MCF 10A (cell line): Measurements from ENCODE around the gene RACK1. TPM values are rescaled to one million over a fixed set of nuclear protein-coding genes. Genes with fewer than 3 reads are reported as not detected.

ENCODE experiments used
- BruUV-seq: library from RNA; stranded (reverse); fragments of 400-500 nt; replicated peaks from 2 replicates; lab custom pipeline; 2021; lab: Mats Ljungman, UMichigan
- CTCF ChIA-PET: fragments of 300-600 bp; sonication (Branson Sonifier 250); formaldehyde crosslinking; extraction: SDS; loops from one replicate; lab custom pipeline; 2021; ENCODE audit warnings: antibody characterized with exemption, inconsistent platforms; lab: Yijun Ruan, JAX
- POLR2A ChIA-PET: fragments of 300-600, 350-650 bp; sonication (Branson Sonifier 250); formaldehyde crosslinking; extraction: SDS; loops from one replicate; lab custom pipeline; 2020; ENCODE audit warnings: antibody characterized with exemption, inconsistent platforms; lab: Yijun Ruan, JAX
- DNase-seq: peaks from one replicate; pipeline ENCODE4 v3.0.0-alpha.2; 2018; ENCODE audit not compliant: unreplicated experiment
- H3K27ac Mint-ChIP-seq: one replicate; pipeline ENCODE4 v1.8.0; 2022; ENCODE audit warnings: mild to moderate bottlenecking, low read depth, mixed read lengths; ENCODE audit not compliant: unreplicated experiment
- H3K27me3 Mint-ChIP-seq: one replicate; pipeline ENCODE4 v1.8.0; 2022; ENCODE audit warnings: mixed read lengths; ENCODE audit not compliant: insufficient read depth, unreplicated experiment
- H3K36me3 Mint-ChIP-seq: one replicate; pipeline ENCODE4 v1.8.0; 2022; ENCODE audit warnings: mild to moderate bottlenecking, moderate library complexity, mixed read lengths; ENCODE audit not compliant: insufficient read depth, unreplicated experiment
- H3K4me1 Mint-ChIP-seq: one replicate; pipeline ENCODE4 v1.8.0; 2022; ENCODE audit warnings: mixed read lengths; ENCODE audit not compliant: insufficient read depth, unreplicated experiment
- H3K4me3 Mint-ChIP-seq: one replicate; pipeline ENCODE4 v1.8.0; 2022; ENCODE audit warnings: mild to moderate bottlenecking, moderate library complexity, mixed read lengths; ENCODE audit not compliant: unreplicated experiment
- H3K9me3 Mint-ChIP-seq: one replicate; pipeline ENCODE4 v1.8.0; 2022; ENCODE audit warnings: mixed read lengths; ENCODE audit not compliant: unreplicated experiment
- intact Hi-C: fragments of 100-400 bp; cut with micrococcal nuclease; formaldehyde crosslinking; loops from 2 replicates; pipeline ENCODE4 v1.14.1; 2022
- total RNA-seq: library from RNA; stranded (reverse); gene quantifications from 2 replicates; pipeline ENCODE4 v1.2.3, GENCODE V29; 2022
- TF ChIP-seq, protein P1 (sequence below): fragments of 200-600 bp; IDR thresholded peaks from one replicate; pipeline ENCODE4 v1.8.0; 2022; ENCODE audit warnings: antibody characterized with exemption, mild to moderate bottlenecking; ENCODE audit not compliant: unreplicated experiment

RACK1 gene
- total RNA-seq, 1 experiment from 2014 or later: 4,050 TPM

DNA sequence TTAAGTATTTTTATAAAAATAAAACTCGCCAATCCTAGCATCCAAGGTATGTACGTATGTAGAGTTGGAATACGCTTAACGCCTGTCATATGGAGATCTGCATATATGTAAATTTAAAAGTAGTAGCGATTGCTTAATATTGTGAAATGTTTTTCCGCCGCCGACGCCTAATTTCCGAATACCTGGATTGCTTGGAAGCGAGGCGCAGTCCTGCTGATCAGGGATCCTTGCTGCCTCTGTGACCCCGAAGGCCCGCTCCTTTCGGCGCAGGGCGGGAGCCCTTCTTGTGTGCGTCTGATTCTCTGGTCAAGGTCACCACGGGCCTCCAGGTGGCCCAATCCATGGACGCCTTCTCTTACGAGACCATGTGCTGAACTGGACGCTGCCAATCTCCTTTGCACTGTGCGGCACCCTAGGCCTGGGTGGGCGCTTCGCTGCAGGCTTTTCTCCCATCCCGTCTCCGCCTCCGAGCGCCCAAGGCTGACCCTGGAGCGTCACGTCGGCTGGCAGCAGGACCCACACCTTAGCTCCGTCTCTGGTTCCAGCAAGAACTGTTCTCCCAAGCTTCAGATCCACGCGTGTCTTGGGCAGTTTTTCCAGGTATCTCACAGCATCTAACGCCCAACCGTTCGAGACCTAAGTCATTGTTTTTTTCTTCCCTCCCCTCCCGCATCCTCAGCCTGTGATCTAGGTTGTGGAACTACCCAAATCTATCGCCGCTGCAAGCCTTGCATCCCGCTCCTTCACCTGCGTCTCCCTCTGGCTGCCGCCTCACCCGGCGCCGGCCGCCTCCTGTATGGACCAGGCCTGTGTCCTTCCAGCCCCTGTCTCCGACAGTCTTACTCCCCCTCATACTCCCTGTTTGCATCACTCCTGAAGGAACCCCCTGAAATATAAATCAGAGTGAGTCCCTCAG is 24.2 kb downstream of the RACK1 start:
- H3K36me3 Mint-ChIP-seq: peaks cover 38% of the 10 kb centered on the region
- CTCF ChIA-PET: no interaction called here
- no TSS peak for BruUV-seq
- no peaks in the 10 kb centered on the region for H3K27me3 Mint-ChIP-seq
- DNase-seq: no peak
- H3K4me3 Mint-ChIP-seq: peak overlapping the region; percentile 3
- no peaks in the 10 kb centered on the region for H3K9me3 Mint-ChIP-seq
- no peak overlapping the region for H3K27ac Mint-ChIP-seq
- TF ChIP-seq, protein P1, sequence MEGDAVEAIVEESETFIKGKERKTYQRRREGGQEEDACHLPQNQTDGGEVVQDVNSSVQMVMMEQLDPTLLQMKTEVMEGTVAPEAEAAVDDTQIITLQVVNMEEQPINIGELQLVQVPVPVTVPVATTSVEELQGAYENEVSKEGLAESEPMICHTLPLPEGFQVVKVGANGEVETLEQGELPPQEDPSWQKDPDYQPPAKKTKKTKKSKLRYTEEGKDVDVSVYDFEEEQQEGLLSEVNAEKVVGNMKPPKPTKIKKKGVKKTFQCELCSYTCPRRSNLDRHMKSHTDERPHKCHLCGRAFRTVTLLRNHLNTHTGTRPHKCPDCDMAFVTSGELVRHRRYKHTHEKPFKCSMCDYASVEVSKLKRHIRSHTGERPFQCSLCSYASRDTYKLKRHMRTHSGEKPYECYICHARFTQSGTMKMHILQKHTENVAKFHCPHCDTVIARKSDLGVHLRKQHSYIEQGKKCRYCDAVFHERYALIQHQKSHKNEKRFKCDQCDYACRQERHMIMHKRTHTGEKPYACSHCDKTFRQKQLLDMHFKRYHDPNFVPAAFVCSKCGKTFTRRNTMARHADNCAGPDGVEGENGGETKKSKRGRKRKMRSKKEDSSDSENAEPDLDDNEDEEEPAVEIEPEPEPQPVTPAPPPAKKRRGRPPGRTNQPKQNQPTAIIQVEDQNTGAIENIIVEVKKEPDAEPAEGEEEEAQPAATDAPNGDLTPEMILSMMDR: no peak
- POLR2A ChIA-PET: interaction anchor here (0.8 to 11.0 kb wide), 5 partner anchors 13 to 28 kb away, joined by 3 to 374 read pairs (median 3); partner anchors contain the start of genes RACK1 and TRIM7
- intact Hi-C loops: loop anchor here (5.0 kb wide), 1 partner anchor 37 kb away; no protein-coding TSS in a partner anchor
- H3K4me1 Mint-ChIP-seq: peaks cover 34% of the 10 kb centered on the region

DNA sequence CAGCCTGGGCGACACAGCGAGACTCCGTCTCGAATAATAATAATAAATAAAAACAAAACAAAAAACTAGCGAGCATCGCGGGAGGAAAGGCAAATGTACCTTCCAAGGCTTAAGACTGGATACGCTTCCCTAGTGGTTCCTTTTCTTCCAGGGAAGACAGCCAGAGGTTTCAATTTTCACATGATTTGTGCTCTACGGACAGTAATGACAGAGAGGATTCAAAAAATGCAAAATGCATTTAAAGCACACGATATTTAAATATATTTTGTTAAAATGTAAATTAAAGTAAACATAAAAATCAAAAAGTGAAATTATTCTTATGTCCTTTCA is 24.9 kb downstream of the RACK1 start:
- peak overlapping the region; percentile 65 for H3K27ac Mint-ChIP-seq
- no peaks in the 10 kb centered on the region for H3K9me3 Mint-ChIP-seq
- peaks cover 28% of the 10 kb centered on the region for H3K4me1 Mint-ChIP-seq
- no peak for DNase-seq
- CTCF ChIA-PET: no interaction called here
- no peaks in the 10 kb centered on the region for H3K27me3 Mint-ChIP-seq
- POLR2A ChIA-PET: interaction anchor here (1.0 kb wide), 1 partner anchor 11 kb away, joined by 5 read pairs; no protein-coding TSS in a partner anchor
- intact Hi-C loops: loop anchor here (1.0 to 5.0 kb wide), 2 partner anchors 11 to 36 kb away; no protein-coding TSS in a partner anchor
- H3K4me3 Mint-ChIP-seq: peak overlapping the region; percentile 72
- TF ChIP-seq, protein P1: no peak
- H3K36me3 Mint-ChIP-seq: peaks cover 38% of the 10 kb centered on the region
- BruUV-seq: no TSS peak

DNA sequence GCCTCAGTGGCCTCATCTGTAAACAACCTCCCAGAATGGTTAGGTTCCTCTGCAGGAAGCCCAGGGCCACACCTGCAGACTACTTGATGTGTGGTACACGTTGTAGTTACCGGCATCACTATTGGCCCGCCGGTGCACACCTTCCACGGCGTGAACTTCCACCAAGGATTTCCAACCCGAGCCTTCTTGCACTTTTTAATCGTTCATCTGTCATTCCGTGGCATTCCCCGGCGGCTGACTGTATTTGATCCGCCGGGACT is 26.0 kb downstream of the RACK1 start:
- H3K4me1 Mint-ChIP-seq: peaks cover 31% of the 10 kb centered on the region
- H3K9me3 Mint-ChIP-seq: no peaks in the 10 kb centered on the region
- BruUV-seq: no TSS peak
- ChIA-PET CTCF (no interaction called here), POLR2A (interaction anchor here (0.9 to 2.5 kb wide), 5 partner anchors 11 to 31 kb away, joined by 3 to 33 read pairs (median 8); partner anchors contain the start of gene TRIM7)
- peak overlapping the region; percentile 72 for H3K4me3 Mint-ChIP-seq
- no peaks in the 10 kb centered on the region for H3K27me3 Mint-ChIP-seq
- intact Hi-C loops: loop anchor here (1.0 to 5.0 kb wide), 2 partner anchors 10 to 35 kb away; no protein-coding TSS in a partner anchor
- H3K27ac Mint-ChIP-seq: peak overlapping the region; percentile 65
- TF ChIP-seq, protein P1: no peak
- DNase-seq: no peak
- peaks cover 33% of the 10 kb centered on the region for H3K36me3 Mint-ChIP-seq

DNA sequence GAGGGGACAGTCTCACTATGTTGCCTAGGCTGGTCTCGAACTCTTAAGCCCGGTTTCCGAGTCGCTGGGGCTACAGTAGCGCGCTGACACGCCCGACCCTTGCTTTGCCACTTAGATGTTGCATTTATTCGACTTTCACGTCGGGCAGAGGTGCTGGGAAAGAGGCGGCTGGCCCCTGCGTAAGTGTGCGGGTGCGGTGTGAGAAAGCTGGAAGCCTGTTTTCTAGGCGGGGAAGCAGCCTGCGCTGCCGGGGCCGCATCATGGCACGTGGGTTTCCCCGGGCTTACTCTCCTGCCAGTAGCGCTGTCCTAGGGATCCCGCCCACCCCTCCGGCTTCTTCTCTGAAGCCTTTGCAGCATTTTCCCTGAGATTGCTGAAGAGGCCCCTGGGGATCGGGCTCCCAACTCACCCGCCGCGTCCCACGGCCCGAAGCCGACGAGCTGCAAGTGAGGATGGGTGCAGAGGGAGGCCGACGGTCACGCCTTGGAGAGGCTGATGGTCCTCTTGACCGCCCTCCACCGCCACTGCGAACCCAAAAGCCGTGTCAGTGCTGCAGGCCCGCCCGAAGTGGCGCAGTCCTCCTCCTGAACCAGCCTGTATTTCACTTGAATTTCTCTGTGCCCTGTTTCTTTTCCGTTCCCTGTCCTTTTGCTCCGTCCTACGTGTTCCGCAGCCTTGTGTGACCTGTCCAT is 26.4 kb downstream of the RACK1 start:
- DNase-seq: peak; percentile 80
- peak overlapping the region; percentile 65 for H3K27ac Mint-ChIP-seq
- intact Hi-C loops: loop anchor here (5.0 kb wide), 1 partner anchor 35 kb away; no protein-coding TSS in a partner anchor
- ChIA-PET CTCF (no interaction called here), POLR2A (interaction anchor here (0.9 to 2.5 kb wide), 5 partner anchors 10 to 31 kb away, joined by 3 to 33 read pairs (median 8); partner anchors contain the start of gene TRIM7)
- peak overlapping the region; percentile 72 for H3K4me3 Mint-ChIP-seq
- H3K36me3 Mint-ChIP-seq: peaks cover 28% of the 10 kb centered on the region
- H3K27me3 Mint-ChIP-seq: no peaks in the 10 kb centered on the region
- TF ChIP-seq, protein P1: no peak
- H3K9me3 Mint-ChIP-seq: no peaks in the 10 kb centered on the region
- H3K4me1 Mint-ChIP-seq: peaks cover 31% of the 10 kb centered on the region
- BruUV-seq: no TSS peak
